Large intestine (tissue), 3 donors: ENCODE measurements around the gene ADAM22. TPM values are rescaled to one million over a fixed set of nuclear protein-coding genes. Genes with fewer than 3 reads are reported as not detected.

Experiments used
- DNase-seq, 2 donors: peaks; one replicate each; pipeline versions ENCODE4 v3.0.0 to v3.0.0-alpha.2; 2013
- H3K27ac ChIP-seq: one replicate; pipeline ENCODE4 v1.5.1; 2013; ENCODE audit warnings: low read length
- H3K27me3 ChIP-seq: 2 replicates; pipeline ENCODE4 v1.6.1; 2013; ENCODE audit warnings: low read length; ENCODE audit not compliant: control insufficient read depth, insufficient read depth
- H3K36me3 ChIP-seq: 2 replicates; pipeline ENCODE4 v1.6.1; 2013; ENCODE audit warnings: low read length; ENCODE audit not compliant: control insufficient read depth, insufficient read depth
- H3K4me1 ChIP-seq: one replicate; pipeline ENCODE4 v1.6.1; 2013; ENCODE audit warnings: low read length; ENCODE audit not compliant: control insufficient read depth, insufficient read depth
- H3K4me3 ChIP-seq: one replicate; pipeline ENCODE4 v1.5.1; 2013; ENCODE audit warnings: low read length
- H3K9me3 ChIP-seq: one replicate; pipeline ENCODE4 v1.6.1; 2013; ENCODE audit warnings: mild to moderate bottlenecking, low read depth, low read length, moderate library complexity; ENCODE audit not compliant: control insufficient read depth
- WGBS: methylation state at CpG from one replicate; pipeline ENCODE4 v1.1.5; 2013; ENCODE audit warnings: low lambda C conversion rate; ENCODE audit not compliant: insufficient coverage; 5-methylcytosine and 5-hydroxymethylcytosine counted together
- polyA plus RNA-seq: library from polyadenylated mRNA; unstranded; fragments of 120-200 nt; gene quantifications from one replicate; pipeline ENCODE4 v1.2.1, GENCODE V29; 2013

ADAM22 gene
- polyA plus RNA-seq, 1 donor, result 5.9 TPM

GRCh38 chr7:88037050-88037449 is 103.0 kb downstream of the ADAM22 start:
- H3K27me3 ChIP-seq, result no peaks in the 10 kb centered on the region
- DNase-seq, result no peak
- no peaks in the 10 kb centered on the region for H3K36me3 ChIP-seq
- H3K4me1 ChIP-seq, result no peaks in the 10 kb centered on the region
- H3K4me3 ChIP-seq, result no peak overlapping the region
- 96% methylated on average over 3 of the region's 3 CpGs for WGBS
- H3K9me3 ChIP-seq, result peaks cover 1% of the 10 kb centered on the region
- no peak overlapping the region for H3K27ac ChIP-seq

- H3K4me1 ChIP-seq, result peaks cover 4% of the 10 kb centered on the region
- H3K27ac ChIP-seq, result no peak overlapping the region
- no peak for DNase-seq
- no peaks in the 10 kb centered on the region for H3K36me3 ChIP-seq
- H3K4me3 ChIP-seq, result no peak overlapping the region
- H3K27me3 ChIP-seq, result no peaks in the 10 kb centered on the region
- no CpG with 5 or more reads among the region's 1 CpG for WGBS
- no peaks in the 10 kb centered on the region for H3K9me3 ChIP-seq
These were observed 106.6 kb downstream of the ADAM22 start for GRCh38 chr7:88040694-88041093.

- Histone ChIP-seq H3K36me3 (no peaks in the 10 kb centered on the region), H3K27me3 (no peaks in the 10 kb centered on the region), H3K27ac (no peak overlapping the region), H3K4me3 (no peak overlapping the region), H3K9me3 (no peaks in the 10 kb centered on the region), H3K4me1 (peaks cover 4% of the 10 kb centered on the region)
- 40% methylated on average over 1 of the region's 1 CpG for WGBS
- no peak for DNase-seq
These were observed 107.5 kb downstream of the ADAM22 start for GRCh38 chr7:88041583-88041982.

- Histone ChIP-seq H3K9me3 (no peaks in the 10 kb centered on the region), H3K4me3 (no peak overlapping the region), H3K27me3 (no peaks in the 10 kb centered on the region), H3K4me1 (peaks cover 4% of the 10 kb centered on the region), H3K36me3 (no peaks in the 10 kb centered on the region), H3K27ac (no peak overlapping the region)
- no peak for DNase-seq
These were observed 108.1 kb downstream of the ADAM22 start for GRCh38 chr7:88042157-88042556.

GRCh38 chr7:88042803-88043202 is 108.8 kb downstream of the ADAM22 start:
- DNase-seq, result peak in 1 of 2 donors; percentile 16
- no CpG with 5 or more reads among the region's 1 CpG for WGBS

GRCh38 chr7:88044069-88044468 is 110.0 kb downstream of the ADAM22 start:
- Histone ChIP-seq H3K36me3 (no peaks in the 10 kb centered on the region), H3K4me3 (no peak overlapping the region), H3K27ac (no peak overlapping the region), H3K9me3 (no peaks in the 10 kb centered on the region), H3K27me3 (no peaks in the 10 kb centered on the region), H3K4me1 (peaks cover 4% of the 10 kb centered on the region)
- no CpG with 5 or more reads among the region's 2 CpGs for WGBS
- no peak for DNase-seq

More at GRCh38 chr7:88042803-88043202, 108.8 kb downstream of the ADAM22 start:
- H3K36me3 ChIP-seq, result no peaks in the 10 kb centered on the region
- H3K4me3 ChIP-seq, result no peak overlapping the region
- H3K4me1 ChIP-seq, result peaks cover 4% of the 10 kb centered on the region
- no peak overlapping the region for H3K27ac ChIP-seq
- H3K9me3 ChIP-seq, result no peaks in the 10 kb centered on the region
- H3K27me3 ChIP-seq, result no peaks in the 10 kb centered on the region

- Histone ChIP-seq H3K27me3 (no peaks in the 10 kb centered on the region), H3K36me3 (no peaks in the 10 kb centered on the region), H3K27ac (no peak overlapping the region), H3K9me3 (no peaks in the 10 kb centered on the region), H3K4me1 (peaks cover 4% of the 10 kb centered on the region), H3K4me3 (no peak overlapping the region)
- no CpG with 5 or more reads among the region's 1 CpG for WGBS
- peak in 1 of 2 donors; percentile 14 for DNase-seq
These were observed 113.0 kb downstream of the ADAM22 start for GRCh38 chr7:88046839-88047573.

- no peak for DNase-seq
- Histone ChIP-seq H3K4me1 (no peaks in the 10 kb centered on the region), H3K4me3 (no peak overlapping the region), H3K27ac (no peak overlapping the region), H3K9me3 (no peaks in the 10 kb centered on the region), H3K36me3 (no peaks in the 10 kb centered on the region), H3K27me3 (no peaks in the 10 kb centered on the region)
- WGBS, result 82% methylated on average over 1 of the region's 1 CpG
These were observed 123.6 kb downstream of the ADAM22 start for GRCh38 chr7:88057655-88058054.

GRCh38 chr7:88062238-88062637 is 128.2 kb downstream of the ADAM22 start:
- no peak overlapping the region for H3K27ac ChIP-seq
- DNase-seq, result no peak

GRCh38 chr7:88069093-88069492 is 135.0 kb downstream of the ADAM22 start:
- no peaks in the 10 kb centered on the region for H3K27me3 ChIP-seq
- no peaks in the 10 kb centered on the region for H3K4me1 ChIP-seq
- H3K36me3 ChIP-seq, result no peaks in the 10 kb centered on the region
- DNase-seq, result no peak
- 100% methylated on average over 1 of the region's 1 CpG for WGBS
- no peak overlapping the region for H3K4me3 ChIP-seq
- H3K27ac ChIP-seq, result no peak overlapping the region
- H3K9me3 ChIP-seq, result peaks cover 4% of the 10 kb centered on the region

More at GRCh38 chr7:88062238-88062637, 128.2 kb downstream of the ADAM22 start:
- Histone ChIP-seq H3K9me3 (no peaks in the 10 kb centered on the region), H3K4me3 (no peak overlapping the region), H3K4me1 (no peaks in the 10 kb centered on the region), H3K36me3 (no peaks in the 10 kb centered on the region), H3K27me3 (no peaks in the 10 kb centered on the region)
